ENCODE measurements around the gene PIEZO1.
"Not testable (repeated sequence)": the region's sequence is repeated elsewhere in the genome, so short reads cannot be mapped to it uniquely, and the experiment has no call there.

Gene PIEZO1

GRCh38 chr16:88803264-88803987, 18.4 kb upstream of the PIEZO1 start, which contains the start of gene CDT1:
Gene CDT1 (plus strand): TSS chr16:88803789. CDS start chr16:88803832, 43 bp downstream.
- peak; percentile 75 for DNase-seq

GRCh38 chr16:88800277-88800592, 15.2 kb upstream of the PIEZO1 start:
- DNase-seq = no peak

GRCh38 chr16:88799569-88800276, 14.7 kb upstream of the PIEZO1 start:
- no peak for DNase-seq

GRCh38 chr16:88798772-88799455, 13.9 kb upstream of the PIEZO1 start:
- no peak for DNase-seq

DNA sequence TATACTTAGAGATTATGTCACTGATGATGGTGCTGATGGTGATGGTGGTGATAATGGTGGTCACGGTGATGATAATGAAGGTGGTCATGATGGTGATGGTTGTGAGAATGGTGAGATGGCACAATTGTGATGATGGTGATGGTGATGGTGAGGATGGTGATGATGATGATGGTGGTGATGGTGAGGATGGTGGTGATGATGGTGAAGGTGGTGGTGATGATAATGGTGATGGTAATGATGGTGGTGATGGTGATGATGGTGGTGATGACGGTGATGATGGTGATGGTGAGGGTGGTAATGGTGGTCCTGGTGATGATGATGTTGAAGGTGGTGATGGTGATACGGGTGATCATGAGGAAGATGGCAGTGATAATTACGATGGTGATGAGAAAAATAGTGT, 13.1 kb upstream of the PIEZO1 start:
- DNase-seq = no peak

- DNase-seq = no peak
Observed at GRCh38 chr16:88796278-88796677, 11.3 kb upstream of the PIEZO1 start.

GRCh38 chr16:88793251-88793954, 8.4 kb upstream of the PIEZO1 start:
- DNase-seq = no peak

DNA sequence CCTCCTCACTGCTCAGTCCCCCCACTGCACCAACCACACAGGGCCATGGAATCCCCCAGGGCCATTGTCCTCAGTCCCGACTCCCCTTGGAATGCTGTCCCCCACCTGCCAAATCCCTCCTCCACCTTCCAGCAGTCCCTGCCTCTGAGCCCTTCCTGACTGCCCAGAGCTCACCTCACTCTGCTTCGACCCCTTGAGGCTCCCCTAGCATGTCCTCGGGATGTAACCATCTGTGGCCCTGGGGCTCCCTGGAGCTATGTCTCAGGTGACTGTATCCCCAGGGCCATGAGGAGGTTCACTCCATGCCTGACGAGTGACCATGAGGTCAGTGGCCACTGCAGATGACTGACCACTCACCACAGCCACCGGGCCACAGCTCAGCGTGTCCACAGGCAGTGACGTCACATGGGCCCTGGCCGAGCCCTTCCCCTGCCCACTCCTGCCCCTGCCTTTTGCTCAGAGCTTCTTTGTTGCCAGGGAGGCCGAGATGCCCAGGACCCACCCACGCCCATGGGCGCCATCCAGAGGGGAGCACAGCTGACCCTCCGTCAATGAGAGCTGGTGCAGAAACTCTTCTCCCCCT, 7.7 kb upstream of the PIEZO1 start:
- no peak for DNase-seq

DNA sequence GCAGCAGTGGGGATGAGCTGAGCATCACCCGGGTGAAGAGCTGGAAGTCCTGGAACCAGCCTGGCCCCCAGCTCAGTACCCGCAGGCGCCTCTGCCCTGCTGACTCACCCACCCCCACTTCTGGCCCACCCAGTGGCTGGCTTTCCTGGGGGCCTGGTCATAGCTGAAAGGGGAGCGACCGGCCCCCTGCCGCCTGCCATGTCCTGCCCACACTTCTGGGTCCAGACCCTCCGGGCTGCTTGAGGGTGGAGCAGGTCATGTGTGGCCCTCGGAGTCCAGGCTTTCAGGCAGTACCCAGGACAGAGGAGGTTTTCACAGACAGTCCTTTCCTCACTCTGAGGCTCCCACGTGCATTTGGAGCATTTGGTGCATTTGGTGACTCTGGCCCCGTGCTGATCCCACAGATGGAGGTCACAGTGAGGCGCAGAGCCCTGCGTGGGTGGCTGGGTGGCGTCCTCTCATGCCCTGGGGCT, 7.1 kb upstream of the PIEZO1 start:
- DNase-seq = no peak

- DNase-seq = peak; percentile 66
Observed at GRCh38 chr16:88790312-88791211, 5.5 kb upstream of the PIEZO1 start.

GRCh38 chr16:88789594-88789993, 4.6 kb upstream of the PIEZO1 start:
- no peak for DNase-seq

DNA sequence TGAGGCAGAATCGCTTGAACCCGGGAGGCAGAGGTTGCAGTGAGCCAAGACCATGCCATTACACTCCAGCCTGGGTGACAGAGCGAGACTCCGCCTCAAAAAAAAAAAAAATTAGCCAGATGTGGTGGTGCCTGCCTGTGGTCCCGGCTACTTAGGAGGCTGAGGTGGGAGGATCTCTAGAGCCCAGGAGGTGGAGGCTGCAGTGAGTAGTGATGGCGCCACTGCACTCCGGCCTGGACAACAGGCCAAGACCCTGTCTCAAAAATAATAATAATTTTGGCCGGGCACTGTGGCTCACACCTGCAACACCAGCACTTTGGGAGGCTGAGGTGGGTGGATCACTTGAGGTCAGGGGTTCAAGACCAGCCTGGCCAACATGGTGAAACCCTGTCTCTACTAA, 3.7 kb upstream of the PIEZO1 start:
- not testable (repeated sequence) for DNase-seq

DNA sequence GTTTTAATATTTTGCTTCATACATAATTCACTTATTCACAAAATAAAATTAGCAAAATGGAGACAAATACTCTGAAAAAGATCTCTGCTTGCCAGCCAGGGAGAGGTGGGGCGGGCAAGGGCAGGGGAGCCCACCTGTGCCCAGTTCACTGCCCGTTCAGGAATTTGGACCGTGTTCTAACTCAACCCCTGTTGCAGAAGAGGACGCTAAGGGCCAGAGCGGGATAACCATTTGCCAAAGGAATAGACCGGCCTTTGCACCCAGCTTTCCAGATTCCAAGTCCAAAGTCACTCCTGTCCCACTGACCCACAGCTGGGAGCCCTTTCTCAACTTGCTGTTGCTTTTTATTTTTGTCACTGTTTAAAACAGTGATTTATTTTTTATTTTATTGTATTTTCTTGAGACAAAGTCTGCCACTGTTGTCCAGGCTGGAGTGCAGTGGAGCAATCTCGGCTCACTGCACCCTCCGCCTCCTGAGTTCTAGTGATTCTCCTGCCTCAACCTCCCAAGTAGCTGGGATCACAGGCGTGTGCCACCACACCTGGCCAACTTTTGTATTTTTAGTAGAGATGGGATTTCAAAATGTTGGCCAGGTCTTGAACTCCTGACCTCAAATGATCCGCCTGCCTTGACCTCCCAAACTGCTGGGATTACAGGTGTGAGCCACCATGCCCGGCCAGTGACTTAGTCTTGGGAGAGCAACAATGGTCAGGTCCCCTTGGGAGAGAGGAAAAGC, 2.7 kb upstream of the PIEZO1 start:
- DNase-seq = no peak

GRCh38 chr16:88784856-88785105, 239 bp downstream of the PIEZO1 start:
- no peak for DNase-seq

DNA sequence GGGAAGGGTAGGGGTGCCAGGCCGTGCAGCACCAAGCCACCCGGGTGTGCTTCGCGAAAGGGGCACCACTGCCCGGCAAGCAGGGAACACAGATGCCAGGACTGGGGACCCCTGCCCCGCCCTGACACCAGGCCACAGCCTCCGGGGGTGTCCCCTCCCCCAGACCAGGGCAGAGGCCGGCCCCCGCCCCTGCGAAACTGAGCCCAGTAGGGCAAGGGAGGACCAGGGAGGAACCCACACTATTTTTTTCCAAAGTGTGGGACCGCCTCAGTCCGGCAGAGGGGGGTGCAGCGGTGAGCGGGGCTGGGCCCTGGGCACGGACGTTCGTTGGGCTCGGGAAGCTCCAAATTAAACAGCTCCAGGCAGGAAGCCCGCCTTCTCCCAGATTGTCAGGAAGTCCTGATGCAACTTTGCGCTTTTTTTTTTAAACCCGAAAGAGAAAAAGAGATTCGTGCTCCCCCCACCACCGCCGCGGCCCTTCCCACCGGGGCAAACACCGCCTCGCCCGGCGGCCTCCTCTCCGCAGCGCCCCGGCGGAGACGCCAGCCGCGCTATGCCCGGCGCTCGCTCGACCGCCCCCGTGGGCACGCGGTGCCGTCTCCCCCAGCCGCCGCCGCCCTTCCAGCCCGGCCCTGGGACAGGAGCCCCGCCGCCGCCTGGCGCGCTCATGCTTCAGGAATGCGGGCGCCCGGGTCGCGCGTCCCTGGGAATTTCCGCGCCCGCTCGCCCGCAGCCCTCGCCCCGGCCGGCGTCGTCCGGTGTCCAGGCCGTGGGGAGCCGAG, 755 bp downstream of the PIEZO1 start:
- peak; percentile 52 for DNase-seq

DNA sequence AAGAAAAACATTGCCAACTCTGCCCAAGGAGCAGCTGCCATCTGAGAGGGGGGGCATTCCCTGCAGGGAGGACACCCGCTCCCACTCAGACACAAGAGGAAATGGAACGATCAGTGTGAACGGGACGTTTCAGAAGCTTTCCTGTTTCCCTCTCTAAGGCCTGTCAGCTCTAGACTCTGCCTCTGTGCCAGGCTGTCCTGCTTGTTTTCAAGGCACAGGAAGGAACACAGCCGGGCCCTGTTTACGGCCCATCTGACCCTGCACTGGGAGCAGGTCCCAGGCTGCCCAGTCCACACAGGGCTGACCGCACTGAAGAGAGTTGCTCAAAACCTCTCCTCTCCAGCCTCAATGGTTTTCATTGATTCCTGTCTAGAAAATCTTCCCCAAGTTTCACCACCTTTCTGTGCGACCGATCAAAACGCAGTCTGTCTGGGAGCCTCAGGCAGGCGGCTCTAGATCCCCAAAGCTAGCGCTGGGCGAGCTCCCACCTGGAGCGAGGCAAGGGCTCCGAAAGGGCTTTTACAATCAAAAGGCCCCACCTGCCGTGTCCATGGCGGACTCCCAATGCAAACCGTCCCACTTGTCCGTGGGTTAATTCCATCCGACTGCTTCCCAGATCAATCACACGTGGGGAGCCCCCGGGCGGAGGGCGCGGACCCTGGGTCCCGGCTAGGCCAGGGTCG, 1.5 kb downstream of the PIEZO1 start:
- DNase-seq = peak; percentile 15

DNA sequence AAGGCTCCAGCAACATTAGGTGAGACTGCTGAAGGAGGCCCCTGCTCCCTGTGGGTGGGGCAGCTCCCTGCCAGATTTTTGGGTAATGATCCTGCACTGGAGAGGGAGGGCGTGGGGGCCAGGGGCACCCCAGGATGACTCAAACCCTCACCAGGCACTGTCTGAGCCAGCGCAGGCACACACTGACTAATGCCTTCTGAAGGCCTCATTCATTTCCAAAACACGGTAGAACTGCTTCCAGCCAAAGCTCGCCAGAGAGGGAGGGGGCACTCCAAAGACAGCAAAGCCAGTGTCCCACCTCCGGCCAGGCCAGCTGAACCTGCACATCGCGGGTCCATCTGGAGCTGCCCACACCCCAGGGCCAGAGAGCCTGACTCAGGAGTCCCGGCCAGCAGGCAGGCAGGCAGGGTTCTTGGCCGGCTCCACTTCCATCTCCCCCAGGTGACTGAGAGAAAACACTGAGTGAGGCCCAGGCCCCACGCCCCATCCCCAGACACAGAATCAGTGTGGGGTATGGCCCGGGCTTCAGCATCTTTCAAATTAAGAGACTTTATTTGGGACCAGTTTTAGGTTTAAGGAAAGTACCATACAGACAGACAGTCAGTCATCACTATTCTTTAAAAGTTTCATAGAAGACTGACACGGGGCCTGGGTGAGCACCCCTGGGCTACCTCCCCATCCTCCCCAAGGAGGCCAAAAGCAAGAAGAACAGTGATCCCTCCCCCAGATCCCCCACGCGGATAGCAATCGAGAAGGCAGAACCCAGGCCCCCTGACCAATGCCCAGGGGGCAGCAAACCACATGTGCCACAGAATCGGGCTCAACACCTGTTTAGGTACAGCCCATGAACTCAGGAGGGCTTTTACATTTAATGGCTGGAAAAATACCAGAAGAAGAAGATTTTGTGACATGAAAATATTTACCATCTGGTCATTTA, 2.3 kb downstream of the PIEZO1 start:
- DNase-seq = peak; percentile 85

All from stimulated activated naive CD4-positive, alpha-beta T cell treated with Interleukin-2 at 50 U/mL for 16 hours (primary cell).